NCI-H1436 (cell line): ENCODE measurements around the gene GP1BB.
"Not testable (repeated sequence)": the region's sequence is repeated elsewhere in the genome, so short reads cannot be mapped to it uniquely, and the experiment has no call there.

ENCODE experiments used
- DNase-seq: peaks from one replicate; lab custom pipeline; 2025; lab: John Stamatoyannopoulos, UW

Gene GP1BB

GRCh38 chr22:19693981-19694670 is 29.2 kb upstream of the GP1BB start:
- no peak for DNase-seq

GRCh38 chr22:19694696-19695095 is 28.6 kb upstream of the GP1BB start:
- no peak for DNase-seq

- no peak for DNase-seq
Measured at GRCh38 chr22:19696504-19697276, 26.6 kb upstream of the GP1BB start.

GRCh38 chr22:19697871-19698270 is 25.5 kb upstream of the GP1BB start:
- not testable (repeated sequence) for DNase-seq

- DNase-seq, result no peak
Measured at GRCh38 chr22:19700790-19701419, 22.4 kb upstream of the GP1BB start.

GRCh38 chr22:19701420-19702145 is 21.8 kb upstream of the GP1BB start:
- no peak for DNase-seq

GRCh38 chr22:19703869-19704268 is 19.5 kb upstream of the GP1BB start:
- no peak for DNase-seq

GRCh38 chr22:19704355-19705015 is 18.9 kb upstream of the GP1BB start:
- DNase-seq, result no peak

- DNase-seq, result no peak
Measured at GRCh38 chr22:19705181-19705934, 18.0 kb upstream of the GP1BB start.

- no peak for DNase-seq
Measured at GRCh38 chr22:19706661-19707151, 16.6 kb upstream of the GP1BB start.

GRCh38 chr22:19707347-19708290 is 15.7 kb upstream of the GP1BB start:
- no peak for DNase-seq

GRCh38 chr22:19708321-19709011 is 14.9 kb upstream of the GP1BB start:
- DNase-seq, result no peak

- DNase-seq, result no peak
Measured at GRCh38 chr22:19709063-19709769, 14.1 kb upstream of the GP1BB start.

GRCh38 chr22:19710020-19710768 is 13.1 kb upstream of the GP1BB start:
- no peak for DNase-seq

- no peak for DNase-seq
Measured at GRCh38 chr22:19710769-19711106, 12.6 kb upstream of the GP1BB start.

GRCh38 chr22:19713245-19713644 is 10.1 kb upstream of the GP1BB start:
- no peak for DNase-seq

GRCh38 chr22:19713650-19714311 is 9.6 kb upstream of the GP1BB start:
- no peak for DNase-seq
